ENCODE measurements around the gene PABPN1. TPM values are rescaled to one million over a fixed set of nuclear protein-coding genes. Genes with fewer than 3 reads are reported as not detected.

The PABPN1 gene
- total and polyA plus RNA-seq, 9 of the 15 experiments (the other 6 are each of a cell fraction or from before 2014, with no cell fraction given) = 32.6 to 388 (median 178) TPM

- no peak for TF ChIP-seq KLF16 (IDR thresholded peaks at IDR 0.05)
- TF ChIP-seq SAFB2 (IDR thresholded peaks at IDR 0.05; ENCODE audit: borderline replicate concordance, low read depth, low read length, severe bottlenecking) = no peak
- no peak for TF ChIP-seq MGA (IDR thresholded peaks at IDR 0.05)
- TF ChIP-seq SPI1 (IDR thresholded peaks at IDR 0.05; ENCODE audit: borderline replicate concordance, low read depth, low read length) = no peak
- TF ChIP-seq MEF2D (tag; conservative IDR thresholded peaks at IDR 0.05; ENCODE audit: low read depth) = no peak
- no peak for TF ChIP-seq RBBP5 (IDR thresholded peaks at IDR 0.05; ENCODE audit: borderline replicate concordance, insufficient read depth, low read length, poor library complexity, severe bottlenecking)
- TF ChIP-seq GTF2E2 (tag; IDR thresholded peaks at IDR 0.05) = no peak; the same call in 1 of the 2 replicates
- TF ChIP-seq ZBTB1 (CRISPR knock-in tag; IDR thresholded peaks at IDR 0.05; ENCODE audit: borderline replicate concordance, low read depth) = peak; percentile 89; the same call in 1 of the 2 replicates
- TF ChIP-seq KLF10 (CRISPR knock-in tag; IDR thresholded peaks at IDR 0.05) = no peak
- no peak for TF ChIP-seq IFI16 (CRISPR knock-in tag; IDR thresholded peaks at IDR 0.05)
- TF ChIP-seq SMARCC2 (IDR thresholded peaks at IDR 0.05; ENCODE audit: low read depth) = no peak
- TF ChIP-seq SOX6 (IDR thresholded peaks at IDR 0.05) = no peak
- TF ChIP-seq ETS2 (tag; IDR thresholded peaks at IDR 0.05; ENCODE audit: borderline replicate concordance, poor library complexity, severe bottlenecking) = no peak
- no peak for TF ChIP-seq ZNF212 (CRISPR knock-in tag; IDR thresholded peaks at IDR 0.05)
- no peak for TF ChIP-seq ATF7 (IDR thresholded peaks at IDR 0.05)
- TF ChIP-seq ATF1 (CRISPR knock-in tag; IDR thresholded peaks at IDR 0.05) = no peak
- no peak for TF ChIP-seq ATF1 (tag; IDR thresholded peaks at IDR 0.05)
Observed at GRCh38 chr14:23302290-23303225, 18.7 kb upstream of the PABPN1 start, which contains the start of gene PPP1R3E (continued).

Data from K562 (cell line).